ENCODE measurements around the gene IGDCC3.

IGDCC3 gene

GRCh38 chr15:65329288-65329983 lies 48.4 kb downstream of the IGDCC3 start:
- no peak for DNase-seq (ENCODE audit: low read depth in 1 of 2, low spot score in 1 of 2)

GRCh38 chr15:65328506-65329287 lies 49.1 kb downstream of the IGDCC3 start:
- DNase-seq (ENCODE audit: low read depth in 1 of 2, low spot score in 1 of 2), result no peak

- DNase-seq (ENCODE audit: low read depth in 1 of 2, low spot score in 1 of 2), result no peak
These were observed 50.0 kb downstream of the IGDCC3 start for GRCh38 chr15:65327651-65328393.

GRCh38 chr15:65326818-65327217 lies 51.0 kb downstream of the IGDCC3 start:
- no peak for DNase-seq (ENCODE audit: low read depth in 1 of 2, low spot score in 1 of 2)

- DNase-seq (ENCODE audit: low read depth in 1 of 2, low spot score in 1 of 2), result no peak
These were observed 51.7 kb downstream of the IGDCC3 start for GRCh38 chr15:65326117-65326526.

GRCh38 chr15:65323071-65323511 lies 54.7 kb downstream of the IGDCC3 start:
- DNase-seq (ENCODE audit: low read depth in 1 of 2, low spot score in 1 of 2), result no peak

GRCh38 chr15:65318870-65319356 lies 58.9 kb downstream of the IGDCC3 start:
- peak; percentile 46 to 57 for DNase-seq (ENCODE audit: low read depth in 1 of 2, low spot score in 1 of 2)

GRCh38 chr15:65312400-65312916 lies 65.3 kb downstream of the IGDCC3 start:
- no peak for DNase-seq (ENCODE audit: low read depth in 1 of 2, low spot score in 1 of 2)

GRCh38 chr15:65311760-65312159 lies 66.0 kb downstream of the IGDCC3 start:
- DNase-seq (ENCODE audit: low read depth in 1 of 2, low spot score in 1 of 2), result no peak

- no peak for DNase-seq (ENCODE audit: low read depth in 1 of 2, low spot score in 1 of 2)
These were observed 67.2 kb downstream of the IGDCC3 start for GRCh38 chr15:65310431-65311137.

GRCh38 chr15:65309882-65310418 lies 67.9 kb downstream of the IGDCC3 start:
- no peak for DNase-seq (ENCODE audit: low read depth in 1 of 2, low spot score in 1 of 2)

- DNase-seq (ENCODE audit: low read depth in 1 of 2, low spot score in 1 of 2), result no peak
These were observed 69.8 kb downstream of the IGDCC3 start for GRCh38 chr15:65307978-65308377.

GRCh38 chr15:65306551-65306950 lies 71.3 kb downstream of the IGDCC3 start:
- no peak for DNase-seq (ENCODE audit: low read depth in 1 of 2, low spot score in 1 of 2)

GRCh38 chr15:65305776-65306175 lies 72.0 kb downstream of the IGDCC3 start:
- no peak for DNase-seq (ENCODE audit: low read depth in 1 of 2, low spot score in 1 of 2)

GRCh38 chr15:65305150-65305758 lies 72.5 kb downstream of the IGDCC3 start:
- no peak for DNase-seq (ENCODE audit: low read depth in 1 of 2, low spot score in 1 of 2)

- DNase-seq (ENCODE audit: low read depth in 1 of 2, low spot score in 1 of 2), result peak; percentile 37 to 61
These were observed 73.2 kb downstream of the IGDCC3 start, which contains the start of gene RNU5B-1 for GRCh38 chr15:65304381-65305149. Gene RNU5B-1 (plus strand): TSS chr15:65304677.

- DNase-seq (ENCODE audit: low read depth in 1 of 2, low spot score in 1 of 2), result no peak
These were observed 74.0 kb downstream of the IGDCC3 start for GRCh38 chr15:65303687-65304380.

GRCh38 chr15:65302061-65302460 lies 75.7 kb downstream of the IGDCC3 start:
- no peak for DNase-seq (ENCODE audit: low read depth in 1 of 2, low spot score in 1 of 2)

Data from activated T-helper 1 cell treated with anti-CD3 and anti-CD28 coated beads, Interleukin-2, amount 50 U/mL, for 16 hours (primary cell).